Measurements from ENCODE around the gene RALGPS2.

The RALGPS2 gene

DNA sequence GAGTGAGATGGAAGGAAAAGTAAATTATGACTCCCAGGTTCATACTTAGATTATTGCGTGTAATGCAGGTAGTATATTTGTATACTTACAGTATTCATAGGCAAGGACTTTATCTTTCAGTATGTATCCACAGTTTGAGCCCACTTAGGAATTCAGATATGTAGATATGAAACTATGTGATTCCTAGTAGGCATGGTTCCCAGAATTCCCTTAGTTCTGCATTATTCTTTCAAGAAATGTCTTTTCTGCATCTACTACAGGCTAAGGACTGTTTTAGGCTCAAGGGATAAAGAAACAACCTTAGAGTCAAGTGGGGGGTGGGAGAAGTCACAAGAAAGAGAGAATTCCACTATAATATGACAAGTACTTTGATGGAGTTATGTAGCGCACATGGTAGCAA, 132.1 kb downstream of the RALGPS2 start:
- DNase-seq (ENCODE audit: low read depth in 3 of 3, low spot score in 1 of 3): no peak

DNA sequence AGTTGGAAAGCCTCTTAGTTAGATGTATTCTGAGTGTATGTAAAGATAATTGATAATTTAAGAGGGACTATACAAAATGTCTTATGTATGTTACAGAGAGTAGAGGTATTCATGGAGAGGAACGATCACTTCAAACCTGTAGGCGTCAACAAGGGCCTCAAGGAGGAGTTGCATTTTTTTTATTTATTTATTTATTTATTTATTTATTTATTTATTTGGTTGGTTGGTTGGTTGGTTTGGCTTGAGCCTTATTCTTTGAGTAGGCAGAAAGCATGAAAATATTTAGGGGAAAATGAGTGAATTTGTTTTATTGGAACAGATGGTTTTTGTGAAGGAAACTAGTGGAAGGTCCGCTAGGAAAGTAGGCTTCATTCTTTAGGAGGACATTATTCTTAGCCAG, 137.4 kb downstream of the RALGPS2 start:
- DNase-seq (ENCODE audit: low read depth in 3 of 3, low spot score in 1 of 3): no peak

DNA sequence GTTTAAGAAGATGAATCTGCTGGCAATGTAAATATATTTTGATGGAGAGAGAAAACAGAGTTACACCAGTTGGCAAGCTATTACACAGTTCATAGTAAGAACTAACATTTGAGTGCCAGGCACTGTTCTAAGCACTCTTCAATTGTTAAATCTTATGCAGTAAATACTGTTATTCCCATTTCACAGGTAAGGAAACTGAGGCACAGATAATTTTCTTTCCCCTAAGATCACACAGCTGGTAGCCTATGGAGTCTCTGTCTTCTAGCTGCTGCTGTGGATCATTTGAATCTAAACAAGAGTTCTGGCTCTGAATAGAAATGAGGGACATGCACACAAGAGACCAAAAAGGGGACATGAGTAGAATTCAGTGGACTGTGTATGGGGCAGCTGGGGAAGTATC, 137.8 kb downstream of the RALGPS2 start:
- DNase-seq (ENCODE audit: low read depth in 3 of 3, low spot score in 1 of 3): no peak

DNA sequence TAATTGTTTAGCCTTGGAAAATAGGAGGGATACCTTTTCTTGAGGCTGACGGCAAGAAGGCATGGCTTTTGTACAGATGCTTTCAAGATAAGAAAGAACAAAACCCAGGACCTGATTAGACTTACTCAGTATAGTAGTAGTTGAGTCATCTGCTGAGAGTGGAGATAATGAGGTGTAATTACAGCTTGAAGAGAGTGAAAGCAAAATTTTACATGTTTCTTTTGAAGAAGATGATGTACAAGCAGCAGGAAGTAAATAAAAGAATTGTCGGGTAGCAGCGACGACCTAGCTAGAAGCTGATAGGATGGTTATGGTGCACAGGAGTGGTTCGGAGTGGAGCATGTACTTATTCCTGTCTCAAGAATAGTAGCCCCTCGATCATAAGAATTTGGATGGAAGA, 139.3 kb downstream of the RALGPS2 start:
- DNase-seq (ENCODE audit: low read depth in 3 of 3, low spot score in 1 of 3): no peak

DNA sequence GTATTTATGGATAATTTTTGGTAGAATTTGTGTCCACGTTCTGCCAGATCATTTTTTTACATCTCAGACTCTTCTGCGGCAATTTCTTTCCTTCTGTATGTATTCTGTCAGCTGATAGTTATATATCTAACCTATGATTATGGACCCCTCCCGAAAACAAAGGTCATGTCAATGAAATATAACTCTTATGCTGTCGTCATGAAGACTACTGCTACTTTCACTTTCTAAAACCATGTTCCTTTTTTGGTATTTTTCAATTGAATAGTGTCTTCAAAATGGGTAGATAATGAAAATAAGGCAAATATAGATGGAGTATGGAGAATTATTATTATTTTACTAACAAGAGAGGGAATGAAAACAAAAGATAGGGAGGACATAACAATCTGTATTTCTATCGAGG, 142.6 kb downstream of the RALGPS2 start:
- DNase-seq (ENCODE audit: low read depth in 3 of 3, low spot score in 1 of 3): no peak

DNA sequence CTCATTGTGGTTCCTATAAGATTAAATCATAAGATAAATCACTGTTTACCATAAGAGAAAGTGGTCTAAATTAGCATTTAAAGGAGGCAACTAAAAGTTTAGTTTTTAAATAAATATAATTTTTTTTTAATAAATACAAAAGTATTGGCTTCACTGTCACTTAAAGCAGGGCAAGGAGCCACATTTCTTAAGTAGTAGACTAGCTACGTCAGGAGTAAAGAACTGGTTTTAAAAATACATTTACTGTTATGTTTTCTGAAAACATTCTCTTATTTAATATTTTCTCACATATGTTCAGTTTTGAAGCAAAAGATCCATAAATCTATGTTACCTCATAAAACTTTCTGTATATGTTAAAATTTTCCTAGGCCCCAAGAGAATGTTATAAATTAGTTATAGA, 143.7 kb downstream of the RALGPS2 start:
- no peak for DNase-seq (ENCODE audit: low read depth in 3 of 3, low spot score in 1 of 3)

DNA sequence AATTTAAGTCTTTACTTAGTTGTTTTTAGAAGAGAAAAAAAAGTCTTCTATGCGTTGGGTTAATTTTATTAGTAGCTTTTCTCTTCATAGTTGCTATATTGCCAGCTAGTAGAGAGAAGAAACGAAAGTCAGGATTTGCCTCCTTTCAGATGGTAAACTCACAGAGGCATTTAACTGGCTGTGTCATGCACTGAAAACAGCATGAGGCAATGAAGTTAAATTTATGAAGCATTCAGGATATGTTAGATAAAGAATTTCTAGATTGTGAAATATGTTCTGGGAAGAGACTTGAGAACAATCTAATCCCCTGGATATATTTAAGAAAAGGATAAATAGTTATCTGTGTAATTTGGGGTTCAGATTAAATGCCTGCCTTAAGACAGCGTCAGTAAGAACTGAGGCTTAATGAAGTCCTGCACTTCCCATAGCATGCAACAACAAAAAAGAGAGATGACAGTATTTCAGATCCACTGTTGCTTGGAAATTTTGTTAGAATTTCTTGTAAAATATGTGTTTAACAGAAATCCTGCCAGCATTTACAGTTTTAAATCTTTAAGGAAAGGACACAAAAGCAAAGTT, 144.2 kb downstream of the RALGPS2 start:
- no peak for DNase-seq (ENCODE audit: low read depth in 3 of 3, low spot score in 1 of 3)

DNA sequence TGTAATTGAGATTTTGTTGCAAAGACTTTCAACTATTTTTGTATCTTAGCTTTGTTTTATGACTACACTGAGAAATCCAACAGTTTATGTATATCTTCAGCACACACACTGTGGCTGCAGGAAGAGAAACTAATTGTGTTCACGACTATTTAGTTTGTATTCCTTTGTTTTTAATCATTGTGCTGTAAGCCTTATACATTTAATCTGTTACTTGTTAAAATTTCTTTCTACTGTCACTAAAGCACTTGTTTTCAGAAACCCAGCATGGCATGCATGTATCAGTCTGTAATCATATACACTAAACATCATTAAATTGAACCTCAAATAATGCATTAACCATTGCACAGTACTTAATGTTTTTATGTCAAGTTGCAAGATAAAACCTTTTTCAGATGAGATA, 145.2 kb downstream of the RALGPS2 start:
- DNase-seq (ENCODE audit: low read depth in 3 of 3, low spot score in 1 of 3): no peak

DNA sequence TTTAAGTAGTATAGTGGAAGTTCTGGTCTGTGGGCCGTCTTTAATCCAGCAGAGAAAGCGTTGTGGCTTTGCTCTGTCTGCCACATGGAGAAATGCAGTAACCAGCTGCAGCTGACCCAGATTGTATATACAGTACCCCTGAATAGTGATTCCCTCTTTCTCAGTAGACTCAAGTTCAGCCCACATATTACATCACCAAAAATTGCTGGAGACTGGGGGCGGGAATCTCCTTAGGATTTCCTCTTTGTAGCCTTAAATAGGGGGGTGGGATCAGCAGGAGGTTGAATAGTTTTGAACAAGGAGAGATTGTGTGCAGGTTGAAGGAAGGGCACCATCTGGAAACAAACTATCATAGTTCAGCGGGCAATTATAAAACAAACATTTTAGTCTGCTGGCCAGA, 145.9 kb downstream of the RALGPS2 start, which contains the start of gene ANGPTL1:
TSS of gene ANGPTL1 (minus strand) at position 134 of the 400 bp plus-strand sequence. CDS start 5,301 bp downstream, outside the sequence.
- no peak for DNase-seq (ENCODE audit: low read depth in 3 of 3, low spot score in 1 of 3)

DNA sequence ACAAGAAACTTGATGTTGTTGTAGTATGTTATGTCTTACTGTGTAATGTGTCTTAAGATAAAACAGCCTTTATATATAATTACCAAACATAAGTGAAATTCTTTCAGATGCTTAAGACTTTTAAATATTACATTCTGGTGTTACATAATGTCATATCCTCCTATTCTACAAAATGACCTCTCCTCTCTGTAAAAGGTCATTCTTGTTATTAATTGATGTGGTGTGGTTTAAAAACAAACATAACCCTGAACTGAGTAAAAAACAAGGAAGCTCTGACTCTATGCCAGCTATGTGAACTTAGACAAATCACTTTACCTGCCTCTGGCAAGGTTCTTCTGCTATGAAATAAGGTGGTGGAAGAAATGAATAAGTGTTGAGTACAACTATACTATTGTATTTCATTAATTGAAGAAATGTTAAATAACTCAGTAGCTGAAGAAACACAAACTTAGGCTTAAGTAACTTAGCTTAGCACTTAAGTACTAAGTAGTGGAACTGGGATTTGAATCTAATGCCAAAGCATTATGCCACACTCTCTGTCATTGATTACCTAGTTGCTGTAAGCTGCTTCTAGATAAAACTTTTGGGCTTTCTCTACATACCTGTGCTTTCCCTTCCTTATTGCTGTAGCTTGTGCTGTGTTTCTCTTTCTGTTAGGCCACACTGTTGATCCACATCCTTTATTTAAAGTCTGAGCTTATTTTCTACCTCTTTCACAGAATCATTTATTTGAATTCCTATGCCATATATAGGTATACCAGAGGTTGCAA, 146.7 kb downstream of the RALGPS2 start:
- no peak for DNase-seq (ENCODE audit: low read depth in 3 of 3, low spot score in 1 of 3)

DNA sequence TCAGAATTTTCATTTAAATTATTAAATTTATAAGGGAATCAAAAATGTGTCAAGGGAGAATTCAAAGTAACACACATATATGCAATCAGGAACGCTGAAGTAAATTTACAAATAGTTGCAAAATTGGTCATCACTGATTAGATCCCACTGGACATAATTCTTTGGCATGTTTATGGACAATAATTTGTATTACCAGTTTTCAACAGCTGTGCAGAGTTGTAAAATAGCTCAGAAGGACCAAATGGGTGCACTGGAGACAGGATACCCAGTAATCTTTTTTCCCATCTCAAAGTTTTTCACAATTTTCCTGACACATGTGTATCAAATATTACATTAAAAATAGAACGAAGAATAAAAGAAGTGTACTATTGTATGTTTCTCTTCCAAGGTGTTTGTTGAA, 149.9 kb downstream of the RALGPS2 start:
- no peak for DNase-seq (ENCODE audit: low read depth in 3 of 3, low spot score in 1 of 3)

DNA sequence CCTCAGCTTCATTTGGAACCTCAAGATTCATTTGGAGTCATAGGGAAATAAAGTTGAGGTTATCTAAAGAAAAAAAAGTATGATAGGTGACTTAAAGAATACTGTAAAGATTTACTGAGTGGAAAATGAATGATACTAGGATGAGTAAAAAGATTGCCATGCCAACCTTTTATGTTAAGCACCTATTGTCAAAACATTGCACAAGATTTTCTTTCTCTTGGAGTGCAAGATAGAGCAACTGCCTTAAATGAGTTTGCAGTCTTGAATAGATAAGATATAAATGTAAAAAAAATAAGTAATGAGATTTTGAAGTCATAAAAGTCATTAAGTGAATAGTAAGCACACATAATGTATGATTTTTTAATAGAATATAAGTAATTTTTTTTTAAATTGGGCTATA, 150.9 kb downstream of the RALGPS2 start:
- no peak for DNase-seq (ENCODE audit: low read depth in 3 of 3, low spot score in 1 of 3)

DNA sequence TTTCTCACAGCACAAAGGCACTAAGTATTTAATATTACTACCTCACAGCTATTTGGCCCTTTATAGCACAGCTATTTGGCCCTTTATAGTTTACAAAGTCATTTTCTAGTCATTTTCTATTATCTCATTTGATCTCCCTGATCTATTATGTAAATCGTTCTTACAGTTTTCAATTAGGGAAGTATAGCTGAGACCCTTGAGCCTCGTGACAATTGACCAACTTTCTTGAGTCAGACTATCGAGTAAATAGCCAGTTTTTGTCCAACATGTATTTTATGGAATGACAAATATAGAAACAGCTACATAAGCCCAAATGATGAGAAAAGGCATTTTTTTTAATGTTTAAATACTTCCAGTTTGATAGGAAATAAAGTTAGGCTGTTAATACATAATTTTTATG, 152.9 kb downstream of the RALGPS2 start:
- no peak for DNase-seq (ENCODE audit: low read depth in 3 of 3, low spot score in 1 of 3)

DNA sequence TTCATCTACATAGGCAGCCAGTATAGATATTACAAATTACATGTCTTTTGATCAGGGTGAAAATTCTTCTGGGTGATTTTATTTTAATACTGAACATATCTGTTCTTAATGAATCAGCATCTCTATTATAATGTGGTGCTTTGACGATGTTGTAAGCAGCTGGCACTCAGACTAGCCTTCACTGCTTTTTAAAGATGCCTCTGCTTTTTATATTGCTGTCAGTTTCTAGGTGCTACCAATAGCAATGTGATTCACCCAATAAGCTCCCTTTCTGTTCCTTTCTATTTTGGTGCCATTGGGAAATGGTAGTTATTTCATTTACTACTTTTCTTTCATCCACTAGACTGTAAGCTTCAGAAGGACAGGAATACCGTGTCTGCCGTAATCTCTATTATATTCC, 156.9 kb downstream of the RALGPS2 start:
- no peak for DNase-seq (ENCODE audit: low read depth in 3 of 3, low spot score in 1 of 3)

DNA sequence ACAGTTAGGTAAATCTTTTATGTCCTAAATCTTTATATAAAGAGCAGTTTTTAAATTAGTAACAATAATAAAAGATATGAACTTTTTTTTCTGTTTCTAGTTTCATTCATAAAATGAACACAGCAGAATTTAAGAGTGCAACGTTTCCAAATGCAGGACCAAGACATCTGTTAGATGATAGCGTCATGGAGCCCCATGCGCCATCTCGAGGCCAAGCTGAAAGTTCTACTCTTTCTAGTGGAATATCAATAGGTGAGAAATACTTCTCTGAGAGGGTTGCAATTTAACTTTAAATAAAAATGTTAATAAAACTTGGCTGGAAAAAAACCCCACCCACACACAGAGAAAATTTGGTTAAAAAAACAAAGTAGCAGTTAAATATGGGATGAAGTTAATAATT, 160.8 kb downstream of the RALGPS2 start:
- no peak for DNase-seq (ENCODE audit: low read depth in 3 of 3, low spot score in 1 of 3)

DNA sequence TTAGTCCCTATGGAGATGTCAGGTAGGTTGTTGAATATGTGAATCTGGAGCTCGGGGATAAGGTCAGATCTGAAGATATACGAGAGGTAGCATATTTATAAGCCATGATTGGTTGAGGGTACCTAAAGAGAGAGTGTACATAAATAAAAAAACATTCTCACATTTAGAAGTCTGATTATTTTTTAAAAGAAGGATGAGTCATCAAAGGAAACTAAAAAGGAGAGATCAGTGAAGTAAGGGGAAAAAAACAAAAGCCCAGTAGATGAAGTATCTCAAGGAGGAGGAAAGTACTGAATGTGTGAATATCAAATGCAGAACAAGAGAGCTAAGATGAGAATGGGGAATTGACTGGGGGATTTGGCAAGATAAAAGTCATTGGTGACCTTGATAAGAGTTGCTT, 161.5 kb downstream of the RALGPS2 start:
- no peak for DNase-seq (ENCODE audit: low read depth in 3 of 3, low spot score in 1 of 3)

DNA sequence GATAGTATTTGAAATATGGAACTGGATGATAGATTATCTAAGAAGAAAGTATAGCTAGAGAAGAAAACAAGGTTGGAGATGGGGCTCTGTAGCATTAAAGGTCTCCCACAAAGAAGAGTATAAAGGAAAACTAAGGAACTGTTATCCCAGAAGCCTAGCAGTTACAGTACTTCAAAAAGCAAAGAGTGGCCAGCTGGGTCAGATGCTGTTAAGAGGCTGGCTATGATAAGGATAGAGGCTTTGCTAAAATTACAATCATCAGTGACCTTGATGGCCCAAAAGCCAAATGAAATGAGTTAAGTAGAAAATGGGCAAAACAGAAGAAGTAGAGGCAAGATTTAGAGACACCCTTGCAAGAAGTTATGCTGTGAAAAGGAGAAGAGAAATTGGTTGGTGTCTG, 170.9 kb downstream of the RALGPS2 start:
- DNase-seq (ENCODE audit: low read depth in 3 of 3, low spot score in 1 of 3): no peak

DNA sequence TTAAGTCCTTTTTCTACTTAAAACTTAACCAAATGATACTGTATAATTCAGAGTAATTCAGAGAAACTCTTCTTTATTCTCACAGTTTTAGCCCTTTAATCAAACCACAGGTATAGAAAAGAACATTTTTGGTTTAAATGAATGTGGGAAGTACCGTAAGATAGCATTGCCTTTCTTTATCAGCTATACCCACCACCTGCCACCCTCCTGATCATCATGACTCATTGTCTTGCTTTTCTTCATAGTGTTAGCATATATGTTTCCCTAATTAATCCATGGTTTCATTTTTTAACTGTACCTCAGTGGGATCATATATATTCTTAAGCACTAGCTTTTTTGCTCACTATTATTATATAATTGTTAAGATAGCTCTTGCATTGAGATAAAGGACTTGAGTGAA, 173.4 kb downstream of the RALGPS2 start:
- DNase-seq (ENCODE audit: low read depth in 3 of 3, low spot score in 1 of 3): no peak

DNA sequence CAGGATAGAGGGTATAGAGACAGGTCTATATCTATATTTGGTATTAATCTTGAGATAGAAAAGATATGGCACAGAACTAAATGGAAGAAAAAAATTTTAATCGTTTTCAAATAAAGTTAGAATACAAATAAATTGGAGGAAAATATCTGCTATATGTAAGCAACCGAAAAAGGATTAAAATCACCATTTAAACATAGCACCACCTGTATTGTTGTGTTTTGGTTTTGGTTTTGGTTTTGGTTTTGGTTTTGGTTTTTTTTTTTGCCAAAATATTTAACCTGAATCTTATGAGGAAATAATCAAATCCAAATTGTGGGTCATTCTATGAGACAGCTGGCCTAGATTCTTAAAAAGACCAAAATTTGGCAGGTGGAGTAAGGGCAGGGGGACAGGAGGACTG, 174.4 kb downstream of the RALGPS2 start:
- no peak for DNase-seq (ENCODE audit: low read depth in 3 of 3, low spot score in 1 of 3)

DNA sequence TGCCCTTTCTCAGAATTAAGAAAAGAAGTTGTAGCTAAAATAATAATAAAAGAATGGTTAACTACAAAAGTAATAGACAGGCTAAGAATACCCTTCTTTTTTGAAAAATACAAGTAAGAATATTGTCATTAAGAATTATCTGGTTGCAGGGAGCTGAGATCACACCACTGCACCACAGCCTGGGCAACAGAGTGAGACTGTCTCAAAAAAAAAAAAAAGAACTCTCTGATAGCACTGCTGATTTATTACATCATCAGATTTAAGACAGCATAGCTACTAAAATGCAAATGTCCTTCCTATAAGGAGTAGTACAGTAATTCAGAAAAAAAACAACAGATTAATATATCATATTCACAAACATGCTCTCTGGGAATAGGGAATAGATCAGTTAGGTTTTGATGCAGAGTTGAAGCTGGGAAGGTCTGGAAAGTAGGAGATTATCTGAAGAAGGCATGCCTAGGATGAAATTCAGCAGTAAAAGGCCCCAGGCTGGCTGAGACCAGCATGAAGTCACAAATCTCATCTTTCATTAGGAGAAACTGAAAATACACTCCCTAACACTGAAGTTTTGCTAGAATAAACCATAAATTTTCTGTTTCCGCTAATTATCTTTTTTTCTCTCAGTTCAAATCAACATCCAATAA, 176.6 kb downstream of the RALGPS2 start:
- no peak for DNase-seq (ENCODE audit: low read depth in 3 of 3, low spot score in 1 of 3)

DNA sequence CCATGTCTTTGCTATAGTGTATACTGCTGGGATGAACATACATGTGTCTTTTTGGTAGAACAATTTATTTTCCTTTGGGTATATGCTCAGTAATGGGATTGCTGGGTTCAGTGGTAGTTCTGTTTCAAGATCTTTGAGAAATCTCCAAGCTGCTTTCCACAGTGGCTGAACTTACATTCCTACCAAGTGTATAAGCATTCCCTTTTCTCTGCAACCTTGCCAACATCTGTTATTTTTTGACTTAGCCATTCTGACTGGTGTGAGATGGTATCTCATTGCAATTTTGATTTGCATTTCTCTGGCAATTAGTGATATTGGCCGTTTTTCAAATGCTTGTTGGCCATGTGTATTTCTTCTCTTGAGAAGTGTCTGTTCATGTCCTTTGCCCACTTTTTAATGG, 183.3 kb downstream of the RALGPS2 start:
- DNase-seq (ENCODE audit: low read depth in 3 of 3, low spot score in 1 of 3): no peak

DNA sequence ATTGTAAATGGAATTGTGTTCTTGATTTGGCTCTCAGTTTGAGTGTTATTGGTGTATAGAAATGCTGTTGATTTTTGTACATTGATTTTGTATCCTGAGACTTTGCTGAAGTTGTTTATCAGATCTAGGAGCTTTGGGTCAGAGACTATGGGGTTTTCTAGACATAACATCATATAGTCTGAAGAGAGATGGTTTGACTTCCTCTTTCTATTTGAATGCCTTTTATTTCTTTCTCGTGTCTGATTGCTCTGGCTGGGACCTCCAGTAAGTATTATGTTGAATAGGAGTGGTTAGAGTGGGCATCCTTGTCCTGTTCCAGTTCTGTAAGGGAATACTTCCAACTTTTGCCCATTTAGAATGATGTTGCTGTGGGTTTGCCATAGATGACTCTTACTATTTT, 185.0 kb downstream of the RALGPS2 start:
- no peak for DNase-seq (ENCODE audit: low read depth in 3 of 3, low spot score in 1 of 3)

DNA sequence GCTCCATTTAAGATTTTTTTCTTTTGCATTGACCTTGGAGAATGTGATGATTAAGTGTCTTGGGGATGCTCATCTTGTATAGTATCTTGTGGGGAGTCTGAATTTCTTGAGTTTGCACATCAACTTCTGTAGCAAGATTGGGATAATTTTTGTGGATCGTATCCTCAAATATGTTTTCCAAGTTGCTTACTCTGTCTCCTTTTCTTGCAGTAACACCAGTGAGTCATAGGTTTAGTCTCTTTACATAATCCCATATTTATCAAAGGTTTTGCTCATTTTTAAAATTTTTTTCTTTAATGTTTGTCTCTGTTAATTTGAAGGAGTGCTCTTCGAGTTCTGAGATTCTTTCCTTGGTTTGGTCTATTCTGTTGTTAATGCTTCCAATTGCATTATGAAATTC, 187.6 kb downstream of the RALGPS2 start:
- DNase-seq (ENCODE audit: low read depth in 3 of 3, low spot score in 1 of 3): no peak
